Globus pallidus (tissue), 1 donor: Measurements from ENCODE around the gene VOPP1.

Experiments used
- DNase-seq: peaks from one replicate; pipeline ENCODE4 v3.0.0-alpha.2; 2015; ENCODE audit warnings: low spot score

VOPP1 gene

DNA sequence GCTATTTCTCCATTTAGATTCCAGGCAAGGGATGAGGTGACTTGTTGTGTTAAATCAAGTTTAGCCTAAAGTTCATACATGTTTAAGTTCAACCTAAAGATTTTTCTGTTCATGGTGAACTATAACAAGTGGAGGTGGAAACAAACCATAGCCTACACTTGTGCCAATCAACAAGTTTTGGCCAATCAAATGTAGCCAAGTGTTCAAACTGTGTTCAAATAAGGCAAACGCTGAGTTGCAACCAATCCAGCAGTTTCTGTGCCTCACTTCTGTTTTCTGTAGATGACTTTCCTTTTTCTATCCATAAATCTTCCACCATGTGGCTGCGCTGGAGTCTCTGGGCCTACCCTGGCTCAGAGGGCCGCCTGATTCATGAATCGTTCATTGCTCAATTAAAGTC, 4.5 kb upstream of the VOPP1 start:
- no peak for DNase-seq

DNA sequence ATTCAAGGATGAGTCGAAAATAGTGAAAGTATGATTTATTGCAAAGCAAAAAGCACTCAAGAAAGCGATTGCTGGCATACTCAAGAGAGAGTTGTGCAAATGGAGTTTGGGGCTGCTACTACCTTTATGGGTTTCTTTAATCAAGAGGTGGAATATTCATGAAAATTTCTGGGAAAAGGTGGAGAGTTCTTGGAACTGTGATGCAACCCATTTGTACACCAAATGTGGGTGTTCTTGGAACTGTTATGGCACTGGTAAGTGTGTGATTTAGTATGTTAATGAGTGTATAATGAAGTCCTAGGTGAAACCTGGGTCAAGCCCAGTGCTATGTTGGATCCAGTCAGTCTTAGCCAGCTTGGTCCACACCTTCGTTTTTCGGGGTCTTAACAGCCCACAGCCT, 3.4 kb upstream of the VOPP1 start:
- no peak for DNase-seq

DNA sequence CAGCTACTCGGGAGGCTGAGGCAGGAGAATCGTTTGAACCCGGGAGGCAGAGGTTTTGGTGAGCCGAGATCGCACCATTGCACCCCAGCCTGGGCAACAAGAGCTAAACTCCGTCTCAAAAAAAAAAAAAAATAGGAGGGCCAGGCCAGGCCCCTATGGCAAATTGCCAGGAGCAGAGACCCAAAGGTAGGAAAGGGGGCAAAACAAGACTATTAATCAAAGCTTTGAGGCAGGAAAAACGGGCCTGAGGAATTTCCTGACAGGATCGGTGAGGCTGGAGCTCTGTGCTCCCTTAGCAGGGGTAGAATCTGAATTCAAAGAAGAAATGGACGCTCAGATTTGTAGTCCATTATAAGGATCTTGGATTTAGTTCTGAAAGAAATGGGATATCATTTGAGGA, 2.8 kb upstream of the VOPP1 start:
- DNase-seq: no peak

DNA sequence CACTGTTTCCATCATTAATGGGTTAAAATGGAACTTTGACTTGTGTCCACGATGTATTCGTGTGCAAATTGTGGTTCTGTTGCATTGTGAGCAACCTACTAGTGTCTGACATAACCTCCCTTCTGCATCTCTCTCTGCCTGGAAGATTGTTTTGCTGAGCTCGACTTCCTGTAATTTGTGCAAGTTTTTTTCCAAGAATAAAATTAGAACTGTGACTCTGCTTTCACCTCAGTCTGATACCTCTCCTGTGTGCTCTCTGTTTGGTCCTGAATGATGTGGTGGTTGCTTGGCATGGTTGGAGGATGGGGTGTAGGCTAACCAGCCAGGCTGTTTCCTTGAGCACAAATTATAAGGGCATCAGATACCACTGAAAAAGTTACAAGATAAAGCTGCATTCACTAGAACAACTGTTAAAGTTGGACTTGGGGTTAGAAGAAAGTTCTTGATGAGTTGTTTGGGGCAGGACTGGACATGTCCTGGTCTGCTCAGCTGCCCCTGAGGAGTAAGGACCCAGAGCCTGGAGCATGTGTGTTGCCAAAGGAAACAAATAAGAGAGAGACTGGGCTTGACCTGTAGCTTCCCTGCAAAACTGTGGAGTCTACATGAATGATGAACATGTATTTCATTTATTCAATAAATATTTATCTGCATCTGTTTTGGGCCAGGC, 1.9 kb upstream of the VOPP1 start:
- DNase-seq: no peak

DNA sequence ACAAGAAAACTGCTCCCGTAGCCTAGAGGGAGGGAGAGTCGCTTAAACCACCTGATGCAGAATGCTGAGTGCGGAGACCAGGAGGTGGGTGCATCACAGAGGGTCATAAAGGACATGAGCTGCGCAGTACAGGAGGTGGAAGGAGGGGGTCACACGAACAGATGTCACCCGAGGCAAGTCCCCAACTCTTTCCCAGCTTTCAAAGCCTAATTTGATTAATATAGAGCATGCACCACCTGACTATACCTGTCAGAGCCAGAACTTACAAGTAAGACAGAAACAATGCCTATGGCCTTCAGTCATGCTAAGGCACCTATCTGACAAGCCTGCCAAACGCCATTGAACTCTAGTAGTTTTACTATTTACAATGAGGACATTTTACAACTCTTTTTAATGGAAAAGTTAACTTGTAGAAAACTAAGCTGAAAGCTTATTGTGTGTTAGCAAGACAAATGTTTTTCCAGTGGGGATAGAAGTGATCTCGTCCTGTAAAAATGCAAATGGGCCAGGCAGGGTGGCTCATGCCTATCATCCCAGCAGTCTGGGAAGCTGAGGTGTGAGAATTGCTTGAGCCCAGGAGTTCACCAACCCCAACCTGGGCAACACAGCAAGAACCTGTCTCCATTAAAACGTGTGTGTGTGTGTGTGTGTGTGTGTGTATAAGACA, 1.1 kb upstream of the VOPP1 start:
- DNase-seq: no peak

DNA sequence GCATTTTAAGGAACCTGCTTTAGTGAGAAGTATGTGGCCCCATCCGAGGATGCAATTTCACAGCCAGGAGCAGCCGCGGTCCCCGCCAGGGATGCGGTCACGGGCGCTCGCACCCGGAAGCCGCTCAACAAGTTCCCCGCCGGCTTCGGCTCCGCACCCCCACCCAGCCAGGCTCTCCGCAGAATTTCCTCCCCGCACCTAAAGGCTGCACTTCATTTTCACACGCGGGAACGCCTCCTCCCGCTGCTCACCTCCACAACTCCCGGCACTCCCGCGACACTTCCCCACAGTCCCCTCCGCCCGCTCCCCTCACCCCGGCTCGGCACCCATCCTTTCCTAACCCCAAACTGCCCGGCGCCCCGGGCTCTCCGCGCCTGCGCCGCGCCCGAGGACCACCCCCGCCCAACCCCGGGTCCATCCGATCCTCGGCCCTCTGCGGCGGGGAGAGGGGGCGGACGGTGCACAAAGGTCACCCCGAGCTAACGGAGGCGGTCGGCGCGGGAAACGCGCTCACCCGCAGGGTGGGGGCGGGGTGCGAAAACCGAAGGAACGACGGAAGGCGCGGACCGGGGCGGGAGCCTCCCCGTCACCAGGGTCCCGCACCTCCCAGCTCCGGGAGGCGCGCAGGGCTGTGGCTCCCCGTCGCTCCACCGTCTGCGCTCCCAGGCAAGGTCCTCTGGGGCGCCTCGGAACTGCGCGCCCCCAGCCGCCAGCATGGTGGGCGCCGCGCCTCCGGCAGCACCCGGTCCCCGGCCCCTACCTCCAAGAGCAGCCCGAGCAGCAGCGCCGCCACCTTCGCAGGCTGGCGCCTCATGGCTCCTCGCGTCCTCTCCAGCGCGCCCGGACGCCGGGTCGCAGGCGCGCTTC, 558 bp downstream of the VOPP1 start:
- DNase-seq: no peak

DNA sequence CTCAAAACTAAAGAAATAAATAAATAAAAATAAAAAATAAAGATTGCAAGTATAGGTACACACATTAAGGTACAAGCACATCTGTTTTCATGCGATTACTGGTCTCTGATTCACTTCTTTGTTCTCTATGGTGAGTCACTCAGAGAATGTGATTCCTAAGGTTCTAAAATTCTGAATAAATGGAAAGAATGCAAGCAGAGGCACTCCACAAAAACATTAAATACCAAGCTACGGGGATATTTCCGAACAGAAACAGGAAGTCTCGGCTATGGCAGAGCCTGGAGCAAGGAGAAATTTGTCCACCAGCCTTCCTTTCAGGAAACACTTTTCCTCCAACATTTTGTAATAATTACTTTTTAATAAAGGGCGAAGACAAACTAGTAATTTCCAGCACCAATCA, 1.4 kb downstream of the VOPP1 start:
- no peak for DNase-seq

DNA sequence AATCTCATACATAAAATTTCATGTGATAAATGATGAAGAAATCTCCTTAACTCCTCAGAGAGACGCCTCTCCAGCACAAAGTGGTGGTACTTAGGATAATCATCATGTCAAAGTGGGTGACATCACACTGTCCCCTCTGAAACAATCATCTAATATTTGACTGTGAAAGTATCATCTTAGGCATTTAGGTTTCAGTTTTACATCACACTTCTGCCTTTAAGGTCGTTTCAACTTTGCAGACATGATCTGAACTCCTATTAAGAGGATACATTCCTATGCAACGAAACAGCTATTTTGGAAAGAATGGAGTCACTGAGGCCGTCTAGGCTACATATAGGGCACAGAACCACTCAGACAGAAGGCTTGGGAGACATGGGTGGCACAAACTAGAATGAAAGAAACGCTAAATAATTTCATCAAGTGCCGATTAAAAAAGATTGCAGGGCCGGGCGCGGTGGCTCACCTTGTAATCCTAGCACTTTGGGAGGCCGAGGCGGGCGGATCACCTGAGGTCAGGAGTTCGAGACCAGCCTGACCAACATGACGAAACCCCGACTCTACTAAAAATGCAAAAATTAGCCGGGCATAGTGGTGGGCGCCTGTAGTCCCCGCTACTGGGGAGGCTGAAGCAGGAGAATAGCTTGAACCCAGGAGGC, 2.0 kb downstream of the VOPP1 start:
- DNase-seq: no peak

DNA sequence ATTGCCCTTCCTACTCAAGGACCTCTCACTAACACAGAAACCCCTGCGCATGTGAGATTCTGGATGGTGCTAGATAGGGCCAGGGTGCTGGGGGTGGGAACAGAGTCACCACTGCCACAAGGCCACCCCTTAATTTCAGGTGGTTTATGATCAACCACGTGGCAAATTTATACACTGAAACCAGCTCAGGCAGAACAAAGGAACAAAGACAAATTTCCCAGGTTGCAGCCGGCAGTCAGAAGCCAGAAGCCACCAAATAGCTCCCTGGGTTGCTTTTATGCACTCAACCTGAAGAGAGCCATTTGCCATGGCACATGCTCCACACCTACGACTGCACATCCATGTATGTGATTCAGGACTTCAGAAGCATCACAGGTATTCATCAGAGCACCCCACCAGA, 2.5 kb downstream of the VOPP1 start:
- DNase-seq: no peak

DNA sequence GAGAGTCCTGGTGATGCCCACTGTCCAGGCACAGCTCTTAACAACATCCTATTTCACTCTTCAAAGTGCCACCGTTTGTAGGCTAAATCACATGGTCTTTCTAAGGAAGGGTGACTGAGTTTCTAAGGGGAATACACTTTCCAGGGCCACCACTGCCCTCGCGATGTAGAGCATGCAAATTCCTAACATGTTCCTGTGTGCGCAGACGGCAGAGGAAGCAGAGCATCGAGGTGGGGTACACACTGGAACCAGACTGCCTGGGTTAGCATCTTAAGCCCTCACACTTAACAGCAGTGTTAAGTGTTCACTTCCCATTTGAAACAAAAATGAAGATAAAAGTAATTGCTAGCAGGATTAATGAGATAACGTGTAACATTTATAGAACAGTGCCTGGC, 3.0 kb downstream of the VOPP1 start:
- DNase-seq: no peak

DNA sequence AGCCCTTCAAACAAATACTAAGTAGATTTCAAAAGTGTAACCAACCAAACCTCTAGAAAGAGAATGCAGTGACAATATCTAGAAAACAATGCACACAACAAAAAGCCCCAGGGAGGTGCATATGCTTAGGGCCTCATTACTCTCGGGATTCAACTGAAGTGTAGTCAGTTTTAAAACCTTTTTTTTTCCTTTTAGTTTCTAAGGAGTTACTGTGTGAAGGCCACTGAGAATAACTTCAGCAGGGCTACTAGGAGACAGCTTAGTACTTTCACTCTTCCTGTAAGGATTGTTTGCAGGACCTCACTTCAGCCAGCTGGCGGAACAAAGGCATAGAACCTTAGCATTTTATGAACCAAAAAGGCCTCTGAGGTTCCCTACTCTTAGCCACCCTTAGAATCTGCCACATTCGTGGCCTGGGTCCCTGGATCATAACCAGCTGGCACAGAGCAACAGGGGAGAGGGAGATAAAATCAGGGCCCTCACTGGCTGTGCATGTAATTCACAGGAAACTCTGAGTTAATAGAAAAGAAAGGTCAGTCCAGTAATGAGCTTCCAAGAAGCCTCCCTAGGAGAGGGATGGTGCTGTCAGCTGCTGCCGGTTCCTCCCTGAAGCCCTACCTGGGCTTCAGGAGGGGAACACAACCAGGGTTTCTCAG, 3.6 kb downstream of the VOPP1 start:
- DNase-seq: no peak

DNA sequence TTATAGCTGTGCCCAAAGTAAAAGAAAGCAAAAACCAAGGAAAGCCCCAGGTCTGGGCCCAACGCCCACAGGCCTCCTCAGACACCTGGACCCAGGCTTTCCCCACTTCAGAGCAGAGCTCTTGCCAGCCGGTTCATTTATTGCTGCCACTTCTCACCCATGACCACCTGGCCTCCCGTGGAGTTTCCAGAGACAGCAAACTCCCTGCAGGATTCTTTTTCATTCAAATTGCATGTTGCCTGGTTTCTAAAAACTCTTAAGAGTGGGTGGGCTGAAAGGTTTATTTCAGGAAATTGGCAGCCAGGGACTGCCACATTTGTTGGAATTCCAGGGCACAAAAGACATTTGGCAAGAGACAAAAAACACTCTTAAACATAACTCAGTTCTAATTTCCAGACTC, 4.7 kb downstream of the VOPP1 start:
- no peak for DNase-seq

DNA sequence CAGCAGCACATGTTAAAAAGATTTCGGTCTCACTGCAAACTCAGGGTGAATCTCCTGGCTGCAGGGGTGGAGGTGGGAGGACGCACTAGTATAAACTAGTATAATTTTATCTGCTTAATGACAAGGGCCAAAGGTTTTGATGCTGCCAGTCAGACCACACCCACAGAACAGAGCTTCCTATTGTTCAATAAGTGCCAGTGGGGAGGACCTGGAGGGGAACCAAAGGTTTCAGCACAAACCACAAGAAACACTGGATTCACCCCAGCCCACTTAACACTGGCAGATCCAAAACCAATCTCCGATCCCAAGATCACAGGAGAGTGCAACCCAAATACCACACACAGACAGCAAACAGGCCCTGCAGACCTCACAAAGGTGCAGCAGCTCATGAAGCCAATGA, 6.6 kb downstream of the VOPP1 start:
- DNase-seq: no peak

DNA sequence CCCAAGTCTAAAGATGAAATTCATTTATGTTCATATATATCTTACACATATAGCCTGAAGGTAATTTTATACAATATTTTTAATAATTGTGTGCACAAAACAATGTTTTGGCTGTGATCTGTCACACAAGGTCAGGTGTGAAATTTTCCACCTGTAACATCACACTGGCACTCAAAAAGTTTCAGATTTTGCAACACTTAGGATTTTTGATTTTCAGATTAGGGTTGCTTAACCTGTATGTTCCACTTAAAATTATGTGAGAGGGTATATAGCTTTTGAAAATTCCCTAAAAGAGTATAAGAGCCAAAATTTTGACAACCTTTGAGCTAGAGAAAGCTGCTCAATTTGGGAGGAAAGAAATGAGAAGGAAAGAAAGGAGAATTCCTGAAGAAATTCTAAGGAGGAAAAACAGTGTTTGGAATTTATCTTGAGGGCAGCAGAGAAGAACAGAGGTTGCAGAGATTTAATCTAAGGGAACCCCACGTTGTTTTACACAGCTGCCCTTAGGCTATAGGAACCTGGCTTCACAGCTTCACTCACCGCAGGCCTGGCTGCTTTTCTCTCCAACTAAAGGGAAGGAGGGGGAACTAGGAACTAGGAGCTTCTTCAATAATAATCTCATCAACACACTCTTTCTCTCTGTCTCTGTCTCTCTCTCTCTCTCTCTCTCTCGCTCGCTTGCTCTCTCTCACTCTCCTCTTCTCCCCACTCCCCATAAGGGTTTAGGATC, 8.5 kb downstream of the VOPP1 start:
- DNase-seq: no peak

DNA sequence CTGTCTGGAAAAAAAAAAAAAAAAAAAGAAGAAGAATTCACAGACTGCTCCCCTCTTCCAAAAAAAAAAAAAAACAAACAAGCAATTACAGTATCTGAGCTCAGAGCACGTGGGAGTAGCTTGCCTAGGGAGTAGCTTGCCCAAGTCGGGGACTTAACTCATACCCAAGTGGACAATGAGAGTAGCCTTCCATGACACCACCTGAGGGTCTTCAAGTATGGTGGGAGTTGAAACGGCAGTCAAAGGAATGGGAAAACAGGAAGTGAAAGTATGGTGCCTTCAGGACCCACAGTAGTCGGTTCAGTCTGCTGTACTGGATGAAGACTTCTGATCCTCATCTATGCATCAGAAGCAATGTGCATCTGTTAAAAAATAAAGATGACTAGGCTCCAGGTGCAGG, 10.6 kb downstream of the VOPP1 start:
- DNase-seq: no peak

DNA sequence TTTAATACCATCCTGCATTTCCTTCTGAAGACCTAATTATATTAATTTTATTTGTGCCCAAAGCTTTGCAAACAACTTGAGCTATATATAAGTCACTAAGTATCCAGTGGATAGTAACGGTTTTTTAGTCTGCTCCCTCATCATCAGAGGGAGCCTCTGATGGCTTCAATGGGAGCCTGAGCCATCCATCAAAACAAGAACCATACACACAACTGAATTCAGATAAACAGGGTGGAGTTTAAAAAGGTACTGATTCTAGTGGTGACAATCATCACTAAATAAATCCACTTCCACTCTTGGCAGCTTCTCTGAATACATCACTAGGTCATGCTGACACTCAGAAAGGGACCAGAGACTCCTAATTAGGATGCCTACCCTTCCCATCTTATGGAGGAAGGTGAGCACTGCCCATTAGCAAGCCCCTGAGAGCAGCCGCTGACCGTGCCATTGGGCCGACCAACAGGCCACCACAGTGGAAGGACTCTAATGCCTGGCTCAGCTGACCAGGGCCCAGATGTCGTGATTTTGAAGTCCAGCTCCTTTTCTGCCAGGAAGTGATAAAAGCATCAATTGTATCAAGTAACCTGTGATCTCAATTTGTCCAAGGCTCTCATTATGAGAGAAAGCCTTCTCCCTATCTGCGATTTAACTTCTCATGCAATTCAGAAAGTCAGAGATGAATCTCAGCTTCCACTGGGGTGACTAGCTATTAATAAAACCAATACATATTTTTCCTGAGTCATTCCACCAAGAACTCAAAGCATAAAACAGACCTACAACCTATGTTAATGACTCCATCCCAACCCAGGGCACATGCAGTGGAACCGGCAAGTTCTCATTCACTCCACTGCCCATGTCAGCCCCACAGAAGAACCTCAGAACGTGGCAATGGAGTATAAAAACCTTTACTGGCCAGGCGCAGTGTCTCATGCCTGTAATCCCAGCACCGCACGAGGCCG, 13.1 kb downstream of the VOPP1 start:
- DNase-seq: no peak

DNA sequence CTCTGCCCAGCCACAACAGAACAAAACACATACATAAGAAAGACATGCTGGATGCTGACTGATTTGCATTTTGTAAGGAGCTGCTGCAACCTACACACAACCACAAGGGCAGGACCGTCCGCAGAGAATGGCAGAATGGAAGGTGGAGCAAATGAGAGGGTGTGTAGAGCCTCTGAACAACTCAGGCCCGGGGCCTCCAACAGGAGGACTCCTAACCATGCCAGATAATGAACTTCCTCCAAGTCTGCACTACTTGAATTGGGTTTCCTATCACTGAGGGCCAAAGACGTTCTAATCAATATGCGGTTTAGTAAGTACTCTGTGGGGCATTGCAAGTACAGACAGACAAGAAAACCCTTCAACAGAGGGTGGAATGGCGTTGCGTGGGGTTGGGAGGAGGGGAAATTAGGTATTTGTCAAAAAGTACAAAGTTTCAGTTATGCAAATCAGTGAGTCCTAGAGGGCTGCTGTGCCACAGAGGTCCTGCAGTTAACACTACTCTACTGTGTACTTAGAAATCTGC, 14.6 kb downstream of the VOPP1 start:
- no peak for DNase-seq

DNA sequence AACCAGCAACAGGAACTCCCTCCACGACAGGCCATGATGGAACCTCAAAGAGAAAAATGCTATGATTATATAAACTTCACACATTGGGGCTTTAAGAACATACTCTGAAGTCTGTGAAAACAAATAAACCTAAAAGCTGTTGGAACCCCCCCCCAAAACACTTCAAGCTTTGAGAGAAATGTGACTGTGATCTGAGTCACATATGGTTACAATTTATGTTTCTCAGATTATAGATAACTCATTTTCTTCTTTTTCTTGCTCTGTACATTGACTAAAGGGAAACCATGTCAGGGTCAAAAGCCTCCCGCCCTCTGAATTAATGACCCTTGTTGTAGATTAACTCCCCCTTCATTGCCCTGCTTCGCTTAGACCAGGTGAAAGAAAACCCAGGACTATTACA, 15.8 kb downstream of the VOPP1 start:
- DNase-seq: no peak

DNA sequence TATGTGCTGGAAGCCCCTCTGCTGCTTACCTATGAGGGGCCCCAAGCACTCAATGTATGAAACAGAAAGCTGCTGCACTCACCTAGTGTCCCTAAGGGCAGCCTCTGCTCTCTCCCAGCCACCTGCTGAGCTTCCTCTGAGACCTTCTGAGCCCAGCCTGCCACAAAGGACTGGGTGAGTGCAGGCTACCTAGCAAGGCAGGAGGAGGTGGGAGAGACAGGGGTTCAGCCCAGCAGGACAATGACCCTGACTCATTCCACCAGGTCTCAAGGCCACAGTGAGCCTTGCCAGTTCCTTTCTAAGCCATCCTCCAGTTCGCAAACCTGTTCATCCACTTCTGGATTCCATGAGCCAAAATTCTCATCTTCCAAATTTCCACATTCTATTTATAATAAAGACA, 16.3 kb downstream of the VOPP1 start:
- DNase-seq: no peak

DNA sequence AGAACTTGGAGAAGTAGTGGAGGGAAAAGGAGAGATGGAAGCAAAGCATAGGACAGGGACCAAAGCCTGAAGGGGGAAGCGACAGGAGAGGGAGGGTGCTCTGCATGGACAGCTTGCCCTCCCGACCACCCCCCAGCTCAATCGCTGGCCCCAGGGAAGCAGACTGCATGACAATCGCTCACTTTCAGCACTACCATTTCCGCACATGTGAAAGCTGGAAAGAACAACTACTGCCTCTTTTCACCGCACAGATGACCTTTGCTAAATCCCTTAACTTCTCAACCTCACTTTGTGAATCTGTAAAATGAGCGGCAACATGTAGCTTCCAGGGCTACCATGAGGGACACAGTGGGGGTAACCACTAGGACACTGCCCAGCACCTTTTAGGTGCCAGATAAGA, 17.1 kb downstream of the VOPP1 start:
- DNase-seq: no peak
